NB4 (cell line): ENCODE data around the gene CDK5.

Experiments
- POLR2A ChIP-seq: IDR thresholded peaks from 2 replicates; pipeline ENCODE4 v1.6.1; 2011; ENCODE audit warnings: mild to moderate bottlenecking; ENCODE audit not compliant: insufficient read length; ENCODE audit errors: extremely low read depth
- TF ChIP-seq, protein P1 (sequence below): IDR thresholded peaks from one replicate; pipeline ENCODE4 v1.5.1; 2012; ENCODE audit warnings: low read depth, low read length

DNA sequence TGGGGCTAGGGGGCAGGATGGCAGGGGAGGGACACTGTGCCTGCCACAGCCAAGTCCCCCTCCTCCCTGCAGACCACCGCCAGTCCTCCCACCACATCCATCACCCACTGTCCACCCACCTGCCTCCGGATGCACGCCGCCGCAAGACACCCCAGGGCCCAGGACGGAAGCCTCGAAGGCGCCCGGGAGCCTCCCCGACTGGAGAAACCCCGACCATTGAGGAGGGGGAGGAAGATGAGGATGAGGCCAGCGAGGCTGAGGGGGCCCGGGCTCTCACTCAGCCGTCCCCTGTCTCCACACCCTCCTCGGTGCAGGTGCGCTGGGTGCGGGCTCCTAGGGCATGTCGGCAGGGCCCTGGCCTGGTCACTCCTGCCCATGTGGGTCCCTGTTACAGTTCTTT, 6.8 kb upstream of the CDK5 start:
- TF ChIP-seq POLR2A: no peak
- TF ChIP-seq, protein P1, sequence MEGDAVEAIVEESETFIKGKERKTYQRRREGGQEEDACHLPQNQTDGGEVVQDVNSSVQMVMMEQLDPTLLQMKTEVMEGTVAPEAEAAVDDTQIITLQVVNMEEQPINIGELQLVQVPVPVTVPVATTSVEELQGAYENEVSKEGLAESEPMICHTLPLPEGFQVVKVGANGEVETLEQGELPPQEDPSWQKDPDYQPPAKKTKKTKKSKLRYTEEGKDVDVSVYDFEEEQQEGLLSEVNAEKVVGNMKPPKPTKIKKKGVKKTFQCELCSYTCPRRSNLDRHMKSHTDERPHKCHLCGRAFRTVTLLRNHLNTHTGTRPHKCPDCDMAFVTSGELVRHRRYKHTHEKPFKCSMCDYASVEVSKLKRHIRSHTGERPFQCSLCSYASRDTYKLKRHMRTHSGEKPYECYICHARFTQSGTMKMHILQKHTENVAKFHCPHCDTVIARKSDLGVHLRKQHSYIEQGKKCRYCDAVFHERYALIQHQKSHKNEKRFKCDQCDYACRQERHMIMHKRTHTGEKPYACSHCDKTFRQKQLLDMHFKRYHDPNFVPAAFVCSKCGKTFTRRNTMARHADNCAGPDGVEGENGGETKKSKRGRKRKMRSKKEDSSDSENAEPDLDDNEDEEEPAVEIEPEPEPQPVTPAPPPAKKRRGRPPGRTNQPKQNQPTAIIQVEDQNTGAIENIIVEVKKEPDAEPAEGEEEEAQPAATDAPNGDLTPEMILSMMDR: no peak
